ENCODE results near the gene NDUFV3.
"Not testable (repeated sequence)": the region's sequence is repeated elsewhere in the genome, so short reads cannot be mapped to it uniquely, and the experiment has no call there.

The NDUFV3 gene

GRCh38 chr21:42900446-42900845 is 7.3 kb downstream of the NDUFV3 start:
- no peak for DNase-seq (ENCODE audit: low read depth, low spot score)
- H3K4me3 ChIP-seq (ENCODE audit: low read depth, low read length), result no peak overlapping the region
- in situ Hi-C loops (cut with HindIII; ENCODE audit: low sequenced_read_pairs), result no loop called here
- TF ChIP-seq CTCF (IDR thresholded peaks at IDR 0.05; ENCODE audit: low read depth, low read length), result no peak

- in situ Hi-C loops (cut with HindIII; ENCODE audit: low sequenced_read_pairs), result no loop called here
- no peak overlapping the region for H3K4me3 ChIP-seq (ENCODE audit: low read depth, low read length)
- no peak for DNase-seq (ENCODE audit: low read depth, low spot score)
- no peak for TF ChIP-seq CTCF (IDR thresholded peaks at IDR 0.05; ENCODE audit: low read depth, low read length)
These were observed 10.7 kb downstream of the NDUFV3 start for GRCh38 chr21:42903817-42904216.

- in situ Hi-C loops (cut with HindIII; ENCODE audit: low sequenced_read_pairs), result no loop called here
- DNase-seq (ENCODE audit: low read depth, low spot score), result no peak
- TF ChIP-seq CTCF (IDR thresholded peaks at IDR 0.05; ENCODE audit: low read depth, low read length), result no peak
- H3K4me3 ChIP-seq (ENCODE audit: low read depth, low read length), result no peak overlapping the region
These were observed 12.1 kb downstream of the NDUFV3 start for GRCh38 chr21:42905195-42905594.

- no peak for TF ChIP-seq CTCF (IDR thresholded peaks at IDR 0.05; ENCODE audit: low read depth, low read length)
- DNase-seq (ENCODE audit: low read depth, low spot score), result no peak
- H3K4me3 ChIP-seq (ENCODE audit: low read depth, low read length), result no peak overlapping the region
- in situ Hi-C loops (cut with HindIII; ENCODE audit: low sequenced_read_pairs), result no loop called here
These were observed 13.1 kb downstream of the NDUFV3 start for GRCh38 chr21:42906233-42906632.

- in situ Hi-C loops (cut with HindIII; ENCODE audit: low sequenced_read_pairs); DNase-seq (ENCODE audit: low read depth, low spot score); H3K4me3 ChIP-seq (ENCODE audit: low read depth, low read length): not testable (repeated sequence)
These were observed 15.4 kb downstream of the NDUFV3 start for GRCh38 chr21:42908484-42908883.

GRCh38 chr21:42911920-42912319 is 18.8 kb downstream of the NDUFV3 start:
- DNase-seq (ENCODE audit: low read depth, low spot score); in situ Hi-C loops (cut with HindIII; ENCODE audit: low sequenced_read_pairs); H3K4me3 ChIP-seq (ENCODE audit: low read depth, low read length): not testable (repeated sequence)

GRCh38 chr21:42913476-42913875 is 20.4 kb downstream of the NDUFV3 start:
- in situ Hi-C loops (cut with HindIII; ENCODE audit: low sequenced_read_pairs), result no loop called here
- DNase-seq (ENCODE audit: low read depth, low spot score), result no peak

More at GRCh38 chr21:42913476-42913875, 20.4 kb downstream of the NDUFV3 start:
- TF ChIP-seq CTCF (IDR thresholded peaks at IDR 0.05; ENCODE audit: low read depth, low read length), result no peak
- no peak overlapping the region for H3K4me3 ChIP-seq (ENCODE audit: low read depth, low read length)

Data from astrocyte of the spinal cord (primary cell).